RWPE2 (cell line): ENCODE data around the gene PTGDS.
A peak's percentile ranks its signal among the peaks of the same experiment; 100 is the strongest.

ENCODE experiments used
- ATAC-seq: fragments of 200-7000 bp; cut with Tn5 transposase; 3 replicates; pipeline ENCODE4 v1.9.1; 2021; ENCODE audit warnings: low read depth
- DNase-seq: peaks from one replicate; pipeline ENCODE4 v3.0.0-alpha.2; 2020; ENCODE audit warnings: low spot score
- H3K27ac ChIP-seq: fragments of 450-650 bp; 2 replicates; pipeline ENCODE4 v1.5.1; 2017; ENCODE audit warnings: mild to moderate bottlenecking; ENCODE audit not compliant: poor library complexity, severe bottlenecking
- H3K27me3 ChIP-seq: fragments of 250-450 bp; sonication (Bioruptor Pico); 2 replicates; pipeline ENCODE4 v1.5.1; 2021; ENCODE audit warnings: mild to moderate bottlenecking, moderate library complexity; ENCODE audit not compliant: insufficient read depth, poor library complexity, severe bottlenecking
- H3K36me3 ChIP-seq: fragments of 250-450 bp; sonication (Bioruptor Pico); 2 replicates; pipeline ENCODE4 v1.5.1; 2020; ENCODE audit warnings: low read depth, mild to moderate bottlenecking, moderate library complexity
- H3K4me1 ChIP-seq: fragments of 250-450 bp; sonication (Bioruptor Pico); 2 replicates; pipeline ENCODE4 v1.5.1; 2021; ENCODE audit warnings: mild to moderate bottlenecking, moderate library complexity; ENCODE audit not compliant: insufficient read depth, poor library complexity, severe bottlenecking
- H3K4me3 ChIP-seq: fragments of 250-450 bp; sonication (Bioruptor Pico); 2 replicates; pipeline ENCODE4 v1.5.1; 2021; ENCODE audit warnings: mild to moderate bottlenecking, moderate library complexity; ENCODE audit not compliant: severe bottlenecking
- H3K9me3 ChIP-seq: fragments of 250-450 bp; sonication (Bioruptor Pico); 2 replicates; pipeline ENCODE4 v1.5.1; 2021; ENCODE audit warnings: mild to moderate bottlenecking, moderate library complexity; ENCODE audit not compliant: severe bottlenecking
- TF ChIP-seq, protein P1 (sequence below): fragments of 450-650 bp; IDR thresholded peaks from one replicate; pipeline ENCODE4 v1.5.1; 2017; ENCODE audit warnings: mild to moderate bottlenecking, moderate library complexity; ENCODE audit not compliant: poor library complexity, severe bottlenecking

Gene PTGDS

DNA sequence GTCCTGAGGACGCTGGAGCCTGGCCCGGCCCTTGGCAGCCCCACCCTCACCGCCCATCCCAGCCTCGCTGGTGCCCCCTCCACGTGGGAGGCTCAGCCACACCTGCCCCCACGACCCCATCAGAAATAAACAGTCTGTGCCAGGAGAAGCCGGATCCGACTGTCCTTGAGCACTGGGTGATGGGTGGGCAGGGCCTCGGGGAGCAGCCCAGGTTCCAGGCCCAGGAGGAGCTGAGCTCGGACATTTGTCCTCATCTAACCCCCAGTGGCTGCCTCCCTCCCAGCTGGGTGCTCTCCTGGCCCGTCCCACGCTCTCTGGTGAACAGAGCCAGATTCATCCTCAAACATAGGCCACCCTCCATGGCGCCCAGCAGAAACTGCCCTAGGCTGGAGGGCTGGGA lies 4.6 kb upstream of the PTGDS start:
- TF ChIP-seq, protein P1, sequence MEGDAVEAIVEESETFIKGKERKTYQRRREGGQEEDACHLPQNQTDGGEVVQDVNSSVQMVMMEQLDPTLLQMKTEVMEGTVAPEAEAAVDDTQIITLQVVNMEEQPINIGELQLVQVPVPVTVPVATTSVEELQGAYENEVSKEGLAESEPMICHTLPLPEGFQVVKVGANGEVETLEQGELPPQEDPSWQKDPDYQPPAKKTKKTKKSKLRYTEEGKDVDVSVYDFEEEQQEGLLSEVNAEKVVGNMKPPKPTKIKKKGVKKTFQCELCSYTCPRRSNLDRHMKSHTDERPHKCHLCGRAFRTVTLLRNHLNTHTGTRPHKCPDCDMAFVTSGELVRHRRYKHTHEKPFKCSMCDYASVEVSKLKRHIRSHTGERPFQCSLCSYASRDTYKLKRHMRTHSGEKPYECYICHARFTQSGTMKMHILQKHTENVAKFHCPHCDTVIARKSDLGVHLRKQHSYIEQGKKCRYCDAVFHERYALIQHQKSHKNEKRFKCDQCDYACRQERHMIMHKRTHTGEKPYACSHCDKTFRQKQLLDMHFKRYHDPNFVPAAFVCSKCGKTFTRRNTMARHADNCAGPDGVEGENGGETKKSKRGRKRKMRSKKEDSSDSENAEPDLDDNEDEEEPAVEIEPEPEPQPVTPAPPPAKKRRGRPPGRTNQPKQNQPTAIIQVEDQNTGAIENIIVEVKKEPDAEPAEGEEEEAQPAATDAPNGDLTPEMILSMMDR, result no peak
- Histone ChIP-seq H3K9me3 (no peaks in the 10 kb centered on the region), H3K27me3 (no peaks in the 10 kb centered on the region), H3K4me1 (peaks cover 7% of the 10 kb centered on the region), H3K27ac (no peak overlapping the region), H3K4me3 (no peak overlapping the region), H3K36me3 (no peaks in the 10 kb centered on the region)
- ATAC-seq (no peak), DNase-seq (no peak)

DNA sequence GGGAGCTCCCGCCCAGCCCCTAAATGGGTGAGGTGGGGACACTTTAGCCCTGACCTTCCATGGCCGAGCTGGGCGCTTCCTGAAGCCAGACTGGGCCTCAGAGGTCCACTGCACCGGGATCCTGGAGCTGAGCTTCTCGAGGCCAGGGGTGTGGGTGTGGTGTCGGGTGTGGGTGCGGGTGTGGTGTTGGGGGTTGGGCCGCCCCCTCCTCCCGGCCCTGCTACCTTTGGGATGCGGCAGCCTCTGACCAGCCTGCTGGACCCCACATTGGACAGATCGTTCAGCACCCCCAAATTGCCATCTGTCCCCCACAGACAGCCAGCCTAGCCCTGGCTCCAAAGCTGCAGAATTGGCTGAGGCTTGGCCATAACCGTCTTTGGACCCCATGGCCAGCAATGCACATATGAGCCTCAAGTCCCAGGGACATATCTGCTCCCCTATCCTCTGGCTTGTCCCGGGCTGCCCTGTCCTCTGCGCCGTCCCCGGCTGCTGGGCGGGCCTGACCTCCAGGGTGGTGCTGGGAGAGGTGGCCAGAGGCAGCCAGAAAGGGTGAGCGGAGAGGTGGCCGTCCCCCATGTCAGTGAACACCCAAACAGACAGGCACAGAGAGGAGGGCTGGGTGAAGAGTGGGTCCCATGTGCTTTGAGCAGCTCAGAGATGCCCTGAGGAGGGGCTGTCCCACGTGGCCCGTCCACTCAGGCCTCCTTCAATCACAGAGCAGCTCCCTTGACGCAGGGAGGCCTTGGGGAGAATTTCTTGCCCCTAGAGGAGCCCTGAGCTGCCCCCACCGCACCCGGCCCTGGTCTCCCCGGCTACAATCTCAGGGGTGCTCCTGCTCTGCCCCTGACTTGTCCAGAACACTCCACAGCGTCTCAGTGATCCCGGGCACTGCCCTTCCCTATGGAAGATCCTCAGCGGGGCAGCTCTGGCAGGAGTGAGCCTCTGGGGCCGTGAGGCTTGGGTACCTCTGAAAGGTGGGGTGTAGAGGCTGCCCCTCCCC lies 3.4 kb upstream of the PTGDS start:
- H3K27ac ChIP-seq, result no peak overlapping the region
- no peaks in the 10 kb centered on the region for H3K27me3 ChIP-seq
- DNase-seq, result no peak
- H3K4me3 ChIP-seq, result no peak overlapping the region
- no peaks in the 10 kb centered on the region for H3K36me3 ChIP-seq
- TF ChIP-seq, protein P1, result no peak
- no peaks in the 10 kb centered on the region for H3K9me3 ChIP-seq
- no peak for ATAC-seq
- peaks cover 7% of the 10 kb centered on the region for H3K4me1 ChIP-seq

DNA sequence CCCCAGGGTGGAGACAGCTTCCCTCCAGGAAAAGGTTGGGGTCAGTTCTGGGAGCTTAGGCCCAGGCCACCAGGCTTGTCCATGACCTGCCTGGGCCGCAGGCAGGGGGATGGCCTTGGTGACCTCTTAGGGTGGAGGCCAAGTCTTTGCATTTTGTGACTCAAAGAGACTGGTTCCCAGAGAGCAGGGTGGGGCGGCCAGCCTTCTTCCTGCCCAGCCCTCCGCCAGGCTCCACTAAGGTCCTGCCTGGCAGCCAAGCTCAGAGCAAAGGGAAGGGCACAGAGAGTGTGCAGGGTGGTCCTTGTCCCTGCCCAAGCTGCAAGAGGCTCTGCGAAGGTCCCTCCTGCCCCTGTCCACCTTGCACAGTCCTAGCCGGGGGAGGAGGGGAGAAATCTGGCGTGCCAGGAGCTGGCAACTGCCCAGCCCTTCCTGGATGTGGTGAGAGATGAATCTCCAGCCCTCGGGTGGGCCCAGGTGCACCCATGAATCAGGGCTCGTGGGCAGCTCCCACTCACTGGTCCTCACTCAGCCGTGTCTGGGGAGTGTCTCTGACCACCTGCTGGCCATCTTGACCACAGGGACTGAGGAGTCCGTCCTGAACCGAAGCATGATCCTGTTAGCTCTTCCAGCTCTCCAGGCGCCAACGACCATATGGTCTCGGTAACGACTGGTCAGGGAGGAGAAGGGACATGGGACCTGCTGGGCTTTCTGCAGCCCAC lies 2.3 kb upstream of the PTGDS start:
- no peak overlapping the region for H3K4me3 ChIP-seq
- no peaks in the 10 kb centered on the region for H3K27me3 ChIP-seq
- TF ChIP-seq, protein P1, result no peak
- no peaks in the 10 kb centered on the region for H3K36me3 ChIP-seq
- ATAC-seq, result peak; percentile 29; the same call in 1 of the 3 replicates
- DNase-seq, result no peak
- no peaks in the 10 kb centered on the region for H3K9me3 ChIP-seq
- H3K27ac ChIP-seq, result no peak overlapping the region
- peaks cover 7% of the 10 kb centered on the region for H3K4me1 ChIP-seq

DNA sequence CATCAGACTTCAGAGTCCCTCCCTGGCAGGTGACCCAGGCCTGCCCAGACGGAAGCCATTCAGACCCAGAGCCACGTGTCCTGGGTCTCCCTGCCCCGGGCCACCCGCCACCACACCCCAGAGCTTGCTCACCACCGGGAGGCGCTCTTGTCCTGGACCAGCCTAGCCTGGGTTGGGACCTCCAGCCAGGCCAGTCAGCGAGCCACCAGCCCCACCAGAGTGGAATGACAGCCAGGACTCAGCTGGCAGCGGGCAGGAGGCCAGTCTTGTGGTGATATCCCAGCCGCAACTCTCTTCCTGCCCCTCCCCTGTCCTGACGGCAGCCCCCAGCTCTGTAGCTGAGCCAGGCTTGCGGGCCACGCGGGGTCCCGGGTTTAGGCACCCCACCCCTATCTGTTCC lies 1.7 kb upstream of the PTGDS start:
- peaks cover 7% of the 10 kb centered on the region for H3K4me1 ChIP-seq
- H3K4me3 ChIP-seq, result no peak overlapping the region
- DNase-seq, result no peak
- no peaks in the 10 kb centered on the region for H3K36me3 ChIP-seq
- no peak overlapping the region for H3K27ac ChIP-seq
- no peaks in the 10 kb centered on the region for H3K27me3 ChIP-seq
- TF ChIP-seq, protein P1, result no peak
- no peaks in the 10 kb centered on the region for H3K9me3 ChIP-seq
- ATAC-seq, result no peak
